ENCODE data around the gene FDX1.
"Not testable (repeated sequence)": the region's sequence is repeated elsewhere in the genome, so short reads cannot be mapped to it uniquely, and the experiment has no call there.

FDX1 gene

DNA sequence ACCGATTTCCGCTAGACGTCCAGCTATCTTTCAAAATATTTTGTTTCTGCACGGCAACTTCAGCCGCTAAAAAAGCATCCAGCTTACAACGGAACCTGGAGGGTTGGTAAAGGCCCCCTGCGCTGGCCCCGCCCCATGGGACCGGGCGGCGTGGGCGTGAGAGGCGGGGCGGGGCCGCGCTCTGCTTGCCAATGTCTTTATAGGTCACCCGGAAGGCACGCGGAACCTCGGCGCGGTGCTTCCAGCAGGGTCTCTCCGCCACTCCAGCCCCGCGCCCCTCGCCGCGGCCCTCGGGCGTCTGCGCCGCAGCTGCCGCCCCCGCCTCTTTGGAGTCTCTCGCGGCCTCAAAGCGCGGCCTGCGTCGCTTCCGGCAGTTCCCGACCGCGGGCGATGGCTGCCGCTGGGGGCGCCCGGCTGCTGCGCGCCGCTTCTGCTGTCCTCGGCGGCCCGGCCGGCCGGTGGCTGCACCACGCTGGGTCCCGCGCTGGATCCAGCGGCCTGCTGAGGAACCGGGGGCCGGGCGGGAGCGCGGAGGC, at the start of gene FDX1:
TSS of gene FDX1 (plus strand) at position 218 of the 536 bp plus-strand sequence. CDS start at position 391, 173 bp downstream.
- peak; percentile 77 for DNase-seq

- no peak for DNase-seq
These were observed 48.7 kb upstream of the FDX1 start for GRCh38 chr11:110380836-110381622.

DNA sequence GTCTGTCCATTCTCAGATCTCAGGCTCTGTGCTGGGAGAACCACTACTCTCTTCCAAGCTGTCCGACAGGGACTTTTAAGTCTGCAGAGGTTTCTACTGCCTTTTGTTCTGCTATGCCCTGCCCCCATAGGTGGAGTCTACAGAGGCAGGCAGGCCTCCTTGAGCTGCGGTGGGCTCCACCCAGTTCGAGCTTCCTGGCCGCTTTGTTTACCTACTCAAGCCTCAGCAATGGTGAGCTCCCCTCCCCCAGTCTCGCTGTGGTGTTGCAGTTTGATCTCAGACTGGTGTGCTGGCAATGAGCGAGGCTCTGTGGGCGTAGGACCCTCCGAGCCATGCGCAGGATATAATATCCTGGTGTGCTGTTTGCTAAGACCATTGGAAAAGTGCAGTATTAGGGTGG, 41.5 kb upstream of the FDX1 start:
- DNase-seq, result not testable (repeated sequence)

GRCh38 chr11:110389965-110390364, 39.8 kb upstream of the FDX1 start:
- no peak for DNase-seq

- DNase-seq, result no peak
These were observed 37.7 kb upstream of the FDX1 start for GRCh38 chr11:110392056-110392455.

DNA sequence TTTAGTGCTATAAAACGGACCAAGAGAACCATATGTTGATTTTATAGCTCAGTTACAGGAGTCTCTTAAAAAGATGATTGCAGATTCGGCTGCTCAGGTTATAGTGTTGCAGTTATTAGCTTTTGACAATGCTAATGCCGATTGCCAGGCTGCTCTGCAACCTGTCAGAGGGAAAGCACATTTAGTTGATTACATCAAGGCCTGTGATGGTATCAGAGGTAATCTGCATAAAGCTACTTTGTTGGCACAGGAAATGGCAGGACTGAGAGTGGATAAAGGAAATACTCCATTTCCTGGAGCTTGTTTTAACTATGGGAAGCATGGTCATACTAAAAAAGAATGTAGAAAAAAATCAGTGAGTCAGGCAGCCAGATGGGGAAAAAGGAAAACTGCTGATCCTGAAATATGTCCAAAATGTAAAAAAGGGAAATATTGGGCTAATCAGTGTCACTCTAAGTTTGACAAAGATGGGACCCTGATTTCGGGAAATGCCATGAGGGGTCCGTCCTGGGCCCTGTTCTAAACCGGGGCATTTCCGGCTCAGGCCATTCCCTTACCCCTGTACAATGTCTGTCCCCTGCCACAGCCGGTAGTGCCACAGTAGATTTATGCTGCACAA, 32.0 kb upstream of the FDX1 start:
- not testable (repeated sequence) for DNase-seq

GRCh38 chr11:110403585-110403984, 26.2 kb upstream of the FDX1 start:
- not testable (repeated sequence) for DNase-seq

DNA sequence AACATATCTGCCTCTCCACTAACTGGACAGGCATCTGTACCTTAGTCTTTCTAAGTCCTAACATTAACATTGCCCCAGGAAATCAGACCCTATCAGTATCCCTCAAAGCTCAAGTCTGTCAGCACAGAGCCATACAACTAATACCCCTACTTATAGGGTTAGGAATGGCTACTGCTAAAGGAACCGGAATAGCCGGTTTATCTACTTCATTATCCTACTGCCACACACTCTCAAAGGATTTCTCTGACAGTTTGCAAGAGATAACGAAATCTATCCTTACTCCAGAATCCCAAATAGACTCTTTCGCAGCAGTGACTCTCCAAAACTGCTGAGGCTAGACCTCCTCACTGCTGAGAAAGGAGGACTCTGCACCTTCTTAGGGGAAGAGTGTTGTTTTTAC, 24.1 kb upstream of the FDX1 start:
- not testable (repeated sequence) for DNase-seq

- no peak for DNase-seq
These were observed 22.4 kb upstream of the FDX1 start for GRCh38 chr11:110407315-110407714.

DNA sequence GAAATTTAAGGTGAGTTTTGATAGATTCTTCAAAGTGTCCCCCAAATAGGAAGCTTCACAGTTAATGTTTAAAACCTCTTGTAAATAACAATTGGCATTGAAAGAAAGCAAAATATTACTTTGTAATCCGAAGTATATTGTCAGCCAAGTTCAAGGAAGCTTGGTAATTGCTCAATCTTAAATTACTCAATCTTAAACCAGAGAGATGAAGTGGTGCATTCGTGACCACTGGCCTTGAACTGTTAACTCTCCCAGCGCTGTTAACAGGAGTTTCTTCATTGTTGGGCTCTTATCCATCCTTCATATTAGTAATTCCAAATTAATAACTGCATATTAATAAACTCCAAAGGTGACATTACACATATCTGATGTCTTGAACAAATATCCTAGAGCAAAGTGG, 20.6 kb upstream of the FDX1 start:
- DNase-seq, result no peak

DNA sequence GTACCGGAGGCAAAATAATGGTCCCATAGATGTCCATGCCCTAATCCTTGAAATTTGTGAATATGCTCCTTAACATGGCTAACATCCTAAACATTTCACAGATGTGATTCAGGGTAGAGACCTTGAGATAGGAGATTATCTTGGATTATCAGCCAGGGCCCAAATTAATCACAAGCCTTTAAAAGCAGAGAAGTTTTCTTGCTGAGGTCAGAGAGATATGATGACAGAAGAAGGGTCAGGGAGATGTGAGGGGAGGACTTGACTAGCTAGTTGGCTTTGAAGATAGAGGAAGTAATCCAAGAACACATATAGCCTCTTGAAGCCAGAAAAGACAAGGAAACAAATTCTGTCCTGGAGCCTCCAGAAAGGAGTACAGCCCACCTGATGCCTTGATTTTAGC, 19.1 kb upstream of the FDX1 start:
- no peak for DNase-seq

GRCh38 chr11:110415081-110415480, 14.7 kb upstream of the FDX1 start:
- no peak for DNase-seq

DNA sequence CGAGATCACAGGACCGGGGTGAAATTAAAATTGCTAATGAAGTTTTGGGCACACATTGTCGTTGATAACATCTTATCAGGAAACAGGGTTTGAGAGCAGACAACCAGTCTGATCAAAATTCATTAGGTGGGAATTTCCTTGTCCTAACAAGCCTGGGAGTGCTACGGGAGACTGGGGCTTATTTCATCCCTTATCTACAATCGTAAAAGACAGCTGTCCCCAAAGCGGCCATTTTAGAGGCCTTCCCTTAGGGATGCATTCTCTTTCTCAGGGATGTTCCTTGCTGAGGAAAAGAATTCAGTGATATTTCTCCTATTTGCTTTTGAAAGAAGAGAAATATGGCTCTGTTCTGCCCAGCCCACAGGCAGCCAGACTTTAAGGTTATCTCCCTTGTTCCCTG, 8.1 kb upstream of the FDX1 start:
- DNase-seq, result not testable (repeated sequence)

- DNase-seq, result no peak
These were observed 7.3 kb upstream of the FDX1 start for GRCh38 chr11:110422306-110422905.

DNA sequence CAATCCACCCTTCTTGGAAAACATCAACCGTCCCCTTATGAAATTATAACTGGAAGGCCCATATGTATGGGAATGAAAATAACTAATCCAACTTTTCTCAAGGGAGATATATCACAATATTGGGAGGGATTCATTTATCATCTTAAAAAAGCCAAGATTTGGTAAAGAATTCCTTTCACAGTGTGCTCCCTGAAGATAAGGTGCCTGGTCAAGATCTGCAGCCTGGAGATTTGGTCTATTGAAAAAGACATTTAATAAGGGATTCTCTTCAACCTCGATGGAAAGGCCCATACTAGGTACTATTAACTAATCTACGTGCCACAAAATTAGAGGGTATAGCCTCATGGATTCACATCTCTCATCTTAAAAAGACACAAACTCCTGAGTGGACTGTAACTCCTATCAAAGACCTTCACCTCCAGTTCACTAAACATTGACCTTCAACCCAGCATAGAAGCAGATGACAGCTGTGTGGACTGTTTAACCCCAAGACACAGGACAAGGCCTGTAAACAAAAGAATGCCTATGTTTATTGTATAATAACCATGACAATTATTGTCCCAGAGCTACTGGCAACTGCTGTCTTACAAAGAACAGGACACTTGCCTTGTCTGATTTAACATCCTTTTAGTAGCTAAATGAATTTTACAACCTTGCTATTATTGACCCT, 4.8 kb upstream of the FDX1 start:
- DNase-seq, result no peak

- peak; percentile 95 for DNase-seq
These were observed 3.8 kb upstream of the FDX1 start for GRCh38 chr11:110425751-110426545.

- no peak for DNase-seq
These were observed 1.7 kb upstream of the FDX1 start for GRCh38 chr11:110428040-110428439.

DNA sequence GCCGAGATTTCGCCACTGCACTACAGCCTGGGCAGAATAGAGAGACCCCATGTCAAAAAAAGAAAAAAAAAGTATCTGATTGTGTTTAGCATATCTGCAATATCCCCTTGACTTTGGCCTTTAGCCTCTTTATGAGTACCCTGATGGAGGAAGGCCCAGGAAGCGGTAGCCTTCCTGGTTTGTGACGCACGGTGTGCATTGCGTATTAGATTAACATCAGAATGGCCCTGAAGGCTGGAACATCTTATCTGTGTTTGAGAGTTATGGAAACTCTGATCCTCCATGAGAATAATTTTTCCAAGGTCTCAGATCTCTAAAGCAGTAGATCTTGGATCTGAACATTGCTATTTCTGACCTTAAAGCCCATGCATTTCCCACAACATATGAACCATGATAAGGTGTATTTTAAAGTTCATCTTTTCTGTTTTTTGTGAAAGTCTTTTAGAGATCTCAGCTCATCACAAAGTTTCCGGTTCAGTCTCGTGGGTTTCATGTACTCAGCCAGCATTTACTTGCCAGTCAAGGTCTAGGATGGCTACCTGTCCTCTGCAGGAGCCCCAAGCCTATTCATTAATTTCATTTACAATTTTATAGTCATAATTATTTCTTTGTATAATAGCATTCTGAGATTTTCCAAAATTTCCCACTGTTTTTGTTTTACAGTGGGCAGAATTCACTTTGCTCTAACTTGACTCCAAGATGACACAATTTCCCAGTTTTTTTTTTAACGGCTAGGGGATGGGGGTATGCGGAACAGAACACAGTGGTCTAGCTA, 605 bp upstream of the FDX1 start:
- DNase-seq, result no peak

DNA sequence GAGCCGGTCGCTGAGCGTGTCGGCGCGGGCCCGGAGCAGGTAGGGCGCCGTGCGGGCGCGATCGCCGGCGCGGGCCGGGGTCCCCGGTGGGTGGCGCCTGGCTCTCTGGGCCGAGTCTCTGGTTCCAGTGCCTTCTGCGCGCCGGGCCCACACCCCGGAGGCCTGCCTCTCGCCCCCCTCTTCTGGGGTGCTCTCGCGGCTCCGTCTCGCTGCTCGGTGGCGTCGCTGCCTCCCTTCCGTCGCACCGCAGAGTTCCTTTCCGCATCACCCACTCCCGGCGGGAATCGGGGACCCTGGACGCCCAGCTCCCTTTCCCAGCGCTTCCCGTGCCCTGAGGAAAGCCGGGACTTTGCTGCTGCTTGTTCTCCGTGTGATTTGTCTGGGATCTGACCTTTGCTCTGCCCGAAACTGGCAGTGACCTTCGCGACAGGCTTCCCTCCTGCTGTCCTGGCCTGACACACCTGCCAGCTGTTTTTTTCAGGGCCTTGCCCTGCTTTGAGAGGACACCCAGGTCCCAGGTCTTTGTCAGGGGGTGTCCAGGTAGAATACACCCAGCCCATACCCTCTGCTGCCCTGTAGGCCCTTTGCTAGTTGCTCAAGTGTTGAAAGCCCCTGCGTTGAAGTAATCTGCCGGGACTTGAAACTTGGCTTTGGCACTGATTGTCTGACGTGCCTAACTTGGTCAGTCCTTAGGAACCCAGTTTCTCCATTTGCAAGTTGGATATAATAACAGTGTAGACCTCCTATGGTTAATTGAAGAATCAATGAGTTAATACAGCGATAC, 711 bp downstream of the FDX1 start:
- peak; percentile 17 for DNase-seq

GRCh38 chr11:110431051-110431672, 1.4 kb downstream of the FDX1 start:
- no peak for DNase-seq
